OCI-LY1 (cell line): Measurements from ENCODE around the gene ASIC5.

ENCODE experiments used
- H2AFZ ChIP-seq: fragments of 200-600 bp; sonication (generic), shearing (Covaris generic); 2 replicates; pipeline ENCODE4 v1.6.0; 2014; ENCODE audit warnings: antibody characterized with exemption, mild to moderate bottlenecking, low read length
- H3F3A ChIP-seq: fragments of 200-600 bp; sonication (generic), shearing (Covaris generic); 2 replicates; pipeline ENCODE4 v1.6.0; 2014; ENCODE audit warnings: mild to moderate bottlenecking, antibody characterized with exemption, low read length, moderate library complexity; ENCODE audit not compliant: insufficient read depth
- H3K27ac ChIP-seq: fragments of 200-600 bp; sonication (generic); 2 replicates; pipeline ENCODE4 v1.5.1; 2014; ENCODE audit warnings: low read length, mixed run types, mild to moderate bottlenecking, low read depth; ENCODE audit not compliant: poor library complexity, severe bottlenecking
- H3K27me3 ChIP-seq: fragments of 200-600 bp; sonication (generic); 2 replicates; pipeline ENCODE4 v1.6.0; 2014; ENCODE audit warnings: antibody characterized with exemption, mild to moderate bottlenecking, low read length, moderate library complexity; ENCODE audit not compliant: insufficient read depth
- H3K36me3 ChIP-seq: fragments of 200-600 bp; sonication (generic); 2 replicates; pipeline ENCODE4 v1.6.1; 2014; ENCODE audit warnings: mild to moderate bottlenecking, antibody characterized with exemption, low read length, moderate library complexity, mixed read lengths; ENCODE audit not compliant: insufficient read depth
- H3K4me1 ChIP-seq: fragments of 200-600 bp; sonication (generic); 2 replicates; pipeline ENCODE4 v1.5.1; 2014; ENCODE audit warnings: mild to moderate bottlenecking, low read length, moderate library complexity; ENCODE audit not compliant: insufficient read depth, severe bottlenecking
- H3K4me2 ChIP-seq: fragments of 200-600 bp; sonication (generic), shearing (Covaris generic); 2 replicates; pipeline ENCODE4 v1.6.1; 2014; ENCODE audit warnings: low read length
- H3K4me3 ChIP-seq: fragments of 200-600 bp; sonication (generic); 2 replicates; pipeline ENCODE4 v1.5.1; 2014; ENCODE audit warnings: low read length, low read depth, mild to moderate bottlenecking, mixed read lengths; ENCODE audit not compliant: poor library complexity, severe bottlenecking
- H3K79me2 ChIP-seq: fragments of 200-600 bp; shearing (Covaris generic); 2 replicates; pipeline ENCODE4 v1.6.1; 2016; ENCODE audit warnings: mixed run types, low read length, mixed read lengths; ENCODE audit not compliant: insufficient read depth
- H3K9ac ChIP-seq: fragments of 200-600 bp; sonication (generic), shearing (Covaris generic); 2 replicates; pipeline ENCODE4 v1.6.1; 2014; ENCODE audit warnings: mild to moderate bottlenecking, low read length, mixed read lengths
- H3K9me2 ChIP-seq: fragments of 200-600 bp; sonication (generic), shearing (Covaris generic); 2 replicates; pipeline ENCODE4 v1.6.1; 2014; ENCODE audit warnings: low read depth, mild to moderate bottlenecking, low read length, mixed read lengths
- H3K9me3 ChIP-seq: fragments of 200-600 bp; shearing (Covaris generic); 2 replicates; pipeline ENCODE4 v1.6.1; 2014; ENCODE audit warnings: low read length, mixed read lengths
- H4K20me1 ChIP-seq: fragments of 200-600 bp; sonication (generic), shearing (Covaris generic); 2 replicates; pipeline ENCODE4 v1.6.0; 2016; ENCODE audit warnings: mild to moderate bottlenecking, low read length; ENCODE audit not compliant: insufficient read depth
- CTCF ChIP-seq: fragments of 200-600 bp; sonication (generic), shearing (Covaris generic); IDR thresholded peaks from 2 replicates; pipeline ENCODE4 v1.5.1; 2017; ENCODE audit warnings: mild to moderate bottlenecking, antibody characterized with exemption, low read length, moderate library complexity, mixed read lengths
- EZH2 ChIP-seq: fragments of 200-600 bp; sonication (generic), shearing (Covaris generic); IDR thresholded peaks from 2 replicates; pipeline ENCODE4 v1.8.0; 2017; ENCODE audit warnings: borderline replicate concordance, mixed run types, mild to moderate bottlenecking, antibody characterized with exemption, low read length, moderate library complexity, mixed read lengths

ASIC5 gene

DNA sequence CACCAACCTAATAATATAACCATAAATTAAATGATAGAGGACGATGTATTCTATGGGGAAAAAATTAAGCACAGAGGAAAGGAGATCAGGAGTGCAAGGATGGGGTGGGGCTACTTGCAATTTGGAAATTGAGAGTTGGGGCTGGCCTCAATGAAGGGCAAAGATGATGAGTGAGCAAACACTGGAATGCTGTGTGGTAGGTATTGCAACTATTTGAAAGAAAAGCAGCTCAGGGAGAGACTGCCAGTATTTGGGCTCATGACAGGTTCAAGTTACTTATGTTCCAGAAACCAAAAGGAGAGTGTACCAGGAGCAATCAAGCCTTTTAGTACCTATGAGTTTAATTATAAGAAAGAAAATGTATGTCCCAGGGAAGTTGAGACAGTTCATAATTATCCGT lies 47.4 kb downstream of the ASIC5 start:
- H3K4me1 ChIP-seq, result no peaks in the 10 kb centered on the region
- H3K9me3 ChIP-seq, result no peaks in the 10 kb centered on the region
- no peaks in the 10 kb centered on the region for H3K27me3 ChIP-seq
- H3K4me2 ChIP-seq, result no peak overlapping the region
- H3F3A ChIP-seq, result no peaks in the 10 kb centered on the region
- H2AFZ ChIP-seq, result no peak overlapping the region
- no peak overlapping the region for H3K4me3 ChIP-seq
- no peaks in the 10 kb centered on the region for H3K36me3 ChIP-seq
- H4K20me1 ChIP-seq, result no peaks in the 10 kb centered on the region
- no peak for TF ChIP-seq EZH2
- TF ChIP-seq CTCF, result no peak
- no peak overlapping the region for H3K27ac ChIP-seq
- no peak overlapping the region for H3K9ac ChIP-seq
- no peaks in the 10 kb centered on the region for H3K79me2 ChIP-seq
- no peaks in the 10 kb centered on the region for H3K9me2 ChIP-seq

DNA sequence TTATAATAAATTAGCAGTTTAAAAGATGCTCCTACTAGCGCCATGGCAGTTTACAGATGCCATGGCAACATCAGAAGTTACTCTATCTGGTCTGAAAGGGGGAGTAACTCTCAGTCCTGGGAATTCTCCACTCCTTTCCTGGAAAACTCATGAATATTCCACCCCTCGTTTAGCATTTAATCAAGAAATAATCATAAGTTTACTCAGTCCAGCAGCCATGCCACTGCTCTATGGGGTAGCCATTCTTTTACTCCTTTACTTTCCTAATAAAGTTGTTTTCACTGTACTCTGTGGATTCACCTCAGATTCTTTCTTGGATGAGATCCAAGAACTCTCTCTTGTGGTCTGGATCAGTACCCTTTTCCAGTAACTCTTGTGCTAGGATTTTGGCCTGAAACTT lies 55.0 kb downstream of the ASIC5 start:
- TF ChIP-seq EZH2, result no peak
- TF ChIP-seq CTCF, result no peak
- Histone ChIP-seq H3K9me2 (no peaks in the 10 kb centered on the region), H2AFZ (no peak overlapping the region), H3K27ac (no peak overlapping the region), H3F3A (no peaks in the 10 kb centered on the region), H3K36me3 (no peaks in the 10 kb centered on the region), H4K20me1 (no peaks in the 10 kb centered on the region), H3K27me3 (no peaks in the 10 kb centered on the region), H3K9me3 (no peaks in the 10 kb centered on the region), H3K4me2 (no peak overlapping the region), H3K79me2 (no peaks in the 10 kb centered on the region), H3K9ac (no peak overlapping the region), H3K4me1 (no peaks in the 10 kb centered on the region), H3K4me3 (no peak overlapping the region)

DNA sequence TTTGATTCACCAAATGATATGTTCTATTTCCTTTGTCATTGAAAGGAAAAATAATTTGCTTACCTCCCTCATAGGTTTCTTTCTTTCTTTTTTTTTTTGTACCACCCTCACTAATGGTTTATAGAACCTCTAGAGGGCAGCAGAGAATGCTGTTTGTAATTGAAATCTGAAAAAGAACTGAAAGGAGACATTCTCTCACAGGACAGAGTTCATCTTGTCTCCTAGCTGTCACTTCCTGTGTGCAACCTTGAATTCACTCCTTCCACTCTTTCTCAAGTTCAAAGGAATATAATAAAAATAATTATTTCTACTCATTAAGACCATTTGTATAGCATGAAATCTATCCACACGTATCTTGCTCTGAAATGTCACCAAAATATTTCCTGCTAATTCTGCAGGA lies 56.2 kb downstream of the ASIC5 start:
- H3K79me2 ChIP-seq, result no peaks in the 10 kb centered on the region
- no peaks in the 10 kb centered on the region for H3F3A ChIP-seq
- H3K36me3 ChIP-seq, result no peaks in the 10 kb centered on the region
- H3K9ac ChIP-seq, result no peak overlapping the region
- H3K27ac ChIP-seq, result no peak overlapping the region
- no peaks in the 10 kb centered on the region for H4K20me1 ChIP-seq
- TF ChIP-seq EZH2, result no peak
- peak; percentile 62 for TF ChIP-seq CTCF
- peak overlapping the region; percentile 71 for H2AFZ ChIP-seq
- H3K4me3 ChIP-seq, result no peak overlapping the region
- H3K4me2 ChIP-seq, result no peak overlapping the region
- no peaks in the 10 kb centered on the region for H3K4me1 ChIP-seq
- H3K27me3 ChIP-seq, result no peaks in the 10 kb centered on the region
- H3K9me2 ChIP-seq, result no peaks in the 10 kb centered on the region
- no peaks in the 10 kb centered on the region for H3K9me3 ChIP-seq
